GM19463 (cell line): ENCODE results near the gene ZNF157.
"Not testable (repeated sequence)": the region's sequence is repeated elsewhere in the genome, so short reads cannot be mapped to it uniquely, and the experiment has no call there.

Experiments
- ATAC-seq: cut with Tn5 transposase; IDR thresholded peaks from one replicate; pipeline ENCODE4 v1.9.1; 2021; ENCODE audit warnings: mild to moderate bottlenecking, moderate library complexity; ENCODE audit not compliant: unreplicated experiment

The ZNF157 gene

DNA sequence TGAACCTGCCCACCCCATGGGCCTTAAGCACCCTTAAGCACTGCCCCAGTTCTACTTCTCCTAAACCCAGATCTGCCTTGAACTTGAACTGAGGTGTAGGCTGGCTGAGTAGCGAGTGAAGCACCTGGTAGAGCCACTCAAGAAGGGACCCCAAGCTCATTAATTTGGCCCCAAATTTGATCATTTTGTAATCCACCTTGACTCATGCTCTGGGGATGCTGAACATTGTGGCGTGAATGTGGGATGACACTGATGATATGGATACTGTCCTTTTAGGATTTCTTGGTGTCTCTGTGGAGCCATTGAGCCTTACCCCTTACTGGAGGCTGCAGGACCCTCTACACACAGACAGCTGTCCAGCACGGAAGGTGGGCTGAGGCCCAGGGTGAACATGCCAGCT, at the start of gene ZNF157:
Gene ZNF157, plus strand, starts transcription at position 301 of the 400 bp plus-strand sequence. Its CDS starts 91 bp downstream, at position 392.
- no peak for ATAC-seq

DNA sequence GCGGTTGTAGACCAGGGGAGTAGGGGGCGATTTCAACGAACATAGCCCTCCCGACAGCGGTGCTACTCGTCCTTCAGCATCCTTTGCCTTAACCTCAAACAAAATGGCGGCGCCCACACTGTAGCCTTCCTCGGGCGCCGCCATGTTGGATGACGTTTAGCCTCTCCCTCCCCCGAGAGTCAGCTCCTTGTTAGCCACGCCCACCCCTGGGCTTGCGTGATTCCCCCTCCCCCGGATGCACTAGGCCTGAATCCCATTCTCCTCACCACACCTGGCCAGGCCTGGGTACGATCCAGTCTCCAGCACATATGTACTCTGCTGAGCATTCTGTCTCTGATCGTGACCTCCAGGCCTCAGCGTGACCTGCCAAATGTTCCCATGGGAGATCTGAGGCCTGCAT, 49.0 kb upstream of the ZNF157 start:
- no peak for ATAC-seq

DNA sequence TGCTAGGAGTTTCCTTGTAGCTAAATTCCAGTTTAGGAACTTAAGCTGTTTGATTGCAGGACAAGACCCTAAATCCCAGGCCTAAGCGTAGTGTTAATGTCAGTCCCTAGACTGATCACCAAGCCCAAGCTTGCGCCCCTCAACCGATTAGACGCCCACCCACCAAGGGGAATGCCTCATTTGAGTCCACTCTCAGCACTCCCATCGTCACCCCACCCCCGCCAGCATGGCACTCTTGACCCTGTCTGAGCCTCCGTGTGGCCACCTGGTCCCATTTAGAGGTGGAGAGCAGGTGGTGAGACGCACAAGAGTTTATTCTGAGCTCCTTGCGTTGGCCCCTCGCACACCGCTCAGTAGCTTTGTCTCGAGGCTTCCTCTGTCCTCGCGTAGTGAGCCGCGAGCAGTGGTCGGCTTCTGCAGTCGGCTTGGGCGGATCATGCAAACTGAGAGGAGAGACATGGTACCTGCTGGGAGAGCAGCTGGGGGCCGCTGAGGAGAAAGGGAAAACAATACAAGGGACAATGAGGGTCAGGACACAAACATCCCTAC, 48.5 kb upstream of the ZNF157 start:
- ATAC-seq, result no peak

DNA sequence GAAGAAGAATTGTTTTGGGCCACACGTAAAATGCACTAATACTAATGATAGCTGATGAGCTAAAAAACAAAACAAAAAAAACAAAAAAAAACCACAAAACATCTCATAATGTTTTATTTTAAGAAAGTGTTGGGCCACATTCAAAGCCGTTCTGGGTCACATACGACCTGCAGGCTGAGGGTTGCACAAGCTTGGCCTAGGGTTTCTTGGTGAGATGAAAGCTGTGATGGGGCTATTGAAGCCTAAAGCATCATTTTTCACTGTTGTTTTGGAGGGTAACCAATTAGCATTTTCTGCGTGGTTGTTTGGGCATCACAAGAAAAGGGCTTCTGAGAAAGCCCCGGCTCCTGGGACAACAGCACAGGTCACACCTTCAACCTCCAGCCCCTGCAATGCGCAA, 42.5 kb upstream of the ZNF157 start:
- ATAC-seq, result no peak

DNA sequence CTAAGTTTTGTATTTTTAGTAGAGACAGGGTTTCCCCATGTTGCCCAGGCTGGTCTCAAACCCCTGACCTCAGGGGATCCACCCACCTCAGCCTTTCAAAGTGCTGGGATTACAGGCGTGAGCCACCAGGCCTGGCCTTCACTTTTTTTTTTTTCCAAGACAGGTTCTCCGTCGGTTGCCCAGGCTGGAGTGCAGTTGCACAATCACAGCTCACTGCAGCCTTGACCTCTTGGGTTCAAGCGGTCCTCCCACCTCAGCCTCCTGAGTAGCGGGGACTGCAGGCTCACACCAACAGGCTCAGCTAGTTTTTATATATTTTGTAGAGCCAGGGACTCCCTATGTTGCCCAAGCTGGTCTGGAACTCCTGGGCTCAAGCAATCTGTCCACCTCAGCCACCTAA, 37.6 kb upstream of the ZNF157 start:
- not testable (repeated sequence) for ATAC-seq

DNA sequence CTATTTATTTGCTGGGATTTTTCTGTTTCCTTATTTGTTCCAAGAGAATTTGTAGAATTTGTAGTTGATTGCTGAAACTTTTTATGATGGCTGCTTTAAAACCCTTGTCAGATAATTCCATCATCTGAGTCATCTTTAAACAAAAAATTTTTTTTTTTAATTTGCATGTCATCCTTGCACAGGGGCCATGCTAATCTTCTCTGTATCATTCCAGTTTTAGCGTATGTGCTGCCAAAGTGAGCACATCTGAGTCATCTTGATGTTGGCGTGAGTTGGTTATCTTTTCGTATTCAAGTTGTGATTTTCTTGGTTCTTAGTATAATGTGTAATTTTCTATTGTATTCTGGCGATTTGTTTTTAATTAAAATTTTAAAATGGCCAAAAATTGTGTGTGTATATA, 18.7 kb upstream of the ZNF157 start:
- ATAC-seq, result no peak

DNA sequence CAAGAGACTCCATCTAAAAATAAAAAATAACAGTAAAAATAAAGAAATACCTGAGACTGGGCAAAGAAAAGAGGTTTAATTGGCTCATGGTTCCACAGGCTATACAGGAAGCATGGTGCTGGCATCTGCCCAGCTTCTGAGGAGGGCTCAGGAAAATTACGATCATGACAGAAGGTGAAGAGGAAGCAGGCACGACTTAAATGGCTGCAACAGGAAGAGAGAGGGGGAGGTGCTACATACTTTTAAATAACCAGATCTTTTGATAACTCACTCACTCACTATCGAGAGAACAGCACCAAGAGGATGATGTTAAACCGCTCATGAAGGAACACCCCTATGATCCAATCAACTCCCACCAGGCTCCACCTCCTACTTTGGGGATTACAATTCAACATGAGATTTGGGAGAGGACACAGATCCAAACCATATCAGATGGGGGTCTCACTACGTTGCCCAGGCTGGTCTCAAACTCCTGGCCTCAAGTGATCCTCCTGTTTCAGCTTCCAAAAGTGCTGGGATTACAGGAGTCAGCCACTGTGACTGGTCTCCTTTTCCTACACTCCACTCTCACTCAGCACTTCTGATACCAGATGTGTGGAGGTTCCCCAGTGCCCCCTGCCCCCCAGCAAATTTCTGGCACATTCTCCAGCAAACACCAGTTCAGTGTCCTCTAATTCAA, 11.9 kb upstream of the ZNF157 start:
- ATAC-seq, result no peak

DNA sequence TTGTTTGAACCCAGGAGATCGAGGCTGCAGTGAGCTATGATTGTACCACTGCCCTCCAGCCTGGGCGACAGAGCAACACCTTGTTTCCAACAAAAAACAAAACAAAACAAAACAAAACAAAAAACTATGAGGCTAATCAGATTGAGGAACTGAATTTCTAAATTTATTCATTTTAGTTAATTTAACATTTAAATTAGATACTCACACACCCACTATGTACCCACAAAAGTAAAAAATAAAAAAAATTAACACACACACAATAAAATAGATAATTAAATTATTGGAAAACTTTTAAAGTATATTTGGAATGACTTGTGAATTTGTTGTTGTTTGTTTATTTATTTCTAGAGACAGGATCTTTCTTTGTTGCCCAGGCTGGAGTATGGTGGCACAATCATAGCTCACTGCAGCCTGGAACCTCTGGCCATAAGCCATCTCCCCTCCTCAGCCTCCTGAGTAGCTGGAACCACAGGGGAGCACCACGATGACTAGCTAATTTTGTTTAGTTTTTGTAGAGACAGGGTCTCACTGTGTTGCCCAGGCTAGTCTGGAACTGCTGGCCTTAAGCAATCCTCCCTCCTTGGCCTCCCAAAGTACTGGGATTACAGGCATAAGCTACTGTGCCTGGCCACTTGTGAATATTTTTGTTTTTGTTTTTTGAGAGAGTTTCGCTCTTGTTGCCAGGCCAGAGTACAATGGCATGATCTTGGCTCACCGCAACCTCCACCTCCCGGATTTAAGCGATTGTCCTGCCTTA, 9.8 kb upstream of the ZNF157 start:
- no peak for ATAC-seq

DNA sequence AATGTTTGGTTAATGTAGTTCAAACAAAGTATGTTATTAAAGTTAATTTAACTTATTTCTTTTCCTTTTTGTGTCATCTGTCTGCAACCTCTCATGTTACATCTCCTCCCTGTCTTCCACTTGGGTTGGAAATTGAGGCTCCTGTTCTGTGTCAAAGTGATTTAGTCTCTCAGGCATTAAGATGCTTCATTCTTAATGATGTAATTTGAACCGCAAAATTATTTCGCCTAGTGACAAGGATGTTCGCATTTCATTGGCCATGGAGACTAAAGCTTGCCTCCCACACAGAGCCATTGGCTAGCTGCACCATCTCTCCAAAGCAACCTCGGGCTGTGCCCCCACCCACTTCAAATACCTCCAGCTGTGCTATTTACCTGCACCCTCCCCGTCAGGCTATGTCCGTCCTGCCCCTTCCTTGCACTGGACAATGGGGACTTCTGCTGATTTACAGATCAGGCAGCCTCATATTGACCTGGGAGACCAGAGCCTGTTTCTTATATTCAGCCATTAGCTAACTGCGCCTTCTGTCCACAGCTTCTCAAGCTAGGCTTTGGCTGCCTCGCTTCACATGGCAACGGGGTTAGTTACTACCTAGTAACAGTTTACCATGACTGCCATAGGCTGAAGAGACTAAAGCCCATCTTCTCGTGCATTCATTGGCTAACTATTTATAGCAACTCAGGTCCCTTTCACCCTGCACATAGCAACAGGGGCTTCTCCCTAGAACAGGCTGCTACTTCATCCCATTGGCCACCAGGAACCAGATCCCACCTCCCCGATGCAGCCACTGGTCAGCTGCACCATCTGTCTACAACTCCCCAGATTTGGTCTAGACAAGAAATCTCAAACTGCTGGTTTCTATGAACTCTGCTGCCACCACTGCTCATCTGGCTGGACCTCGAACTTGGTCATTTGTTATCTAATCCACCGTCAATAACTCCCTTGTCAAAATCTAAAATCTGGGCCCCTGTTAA, 8.6 kb upstream of the ZNF157 start:
- ATAC-seq, result peak; percentile 76

DNA sequence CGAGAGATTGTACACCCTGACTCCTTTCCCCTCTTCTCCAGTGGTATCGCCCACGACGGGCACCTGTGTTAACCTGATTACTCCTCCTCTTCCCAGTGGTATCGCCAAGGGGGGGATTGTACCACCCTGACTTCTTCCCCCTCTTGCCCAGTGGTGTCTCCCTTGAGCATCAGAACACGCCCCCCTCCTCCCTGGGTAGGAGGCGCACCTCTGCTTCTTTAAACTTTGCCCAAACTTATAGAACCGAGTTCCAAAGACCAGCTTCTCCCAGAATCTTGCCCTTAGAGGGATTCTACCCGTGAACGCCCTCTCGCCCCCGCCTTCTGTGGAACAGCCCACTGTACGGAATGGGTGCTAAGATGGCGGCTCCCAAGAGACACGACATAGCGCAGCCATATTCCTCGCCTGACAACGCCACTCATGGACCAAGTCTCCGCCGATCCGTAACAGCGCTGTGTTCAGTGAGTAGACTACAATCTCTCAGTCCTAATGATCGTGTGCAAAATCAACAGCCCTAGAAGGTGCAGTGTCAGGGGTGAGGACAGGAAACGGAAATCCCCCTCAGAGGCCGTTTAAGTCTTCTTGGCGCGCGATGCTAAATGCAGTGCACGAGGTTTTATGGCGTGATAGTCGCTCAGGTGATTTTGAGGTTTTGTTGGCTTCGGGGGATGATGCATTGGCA, 4.2 kb upstream of the ZNF157 start:
- ATAC-seq, result peak; percentile 46

DNA sequence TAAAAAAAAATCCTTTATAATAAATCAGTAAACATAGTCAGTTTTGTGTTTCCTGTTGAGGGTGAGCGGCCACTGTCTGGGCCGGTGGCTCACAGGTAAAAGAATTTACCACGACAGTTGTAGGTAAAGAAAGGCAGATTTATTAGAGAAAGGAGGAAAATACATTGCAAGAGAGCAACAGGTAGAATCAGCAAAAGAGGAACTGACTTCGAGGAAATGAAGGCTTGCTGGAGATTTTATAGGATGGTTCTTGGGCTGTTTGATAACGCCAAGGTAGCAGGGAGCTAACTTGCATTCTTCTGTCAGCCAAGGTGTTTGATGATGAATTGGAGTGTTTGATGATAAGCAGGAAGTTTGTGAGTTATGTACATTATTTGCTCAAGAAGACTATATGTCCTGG, 2.8 kb downstream of the ZNF157 start:
- no peak for ATAC-seq

DNA sequence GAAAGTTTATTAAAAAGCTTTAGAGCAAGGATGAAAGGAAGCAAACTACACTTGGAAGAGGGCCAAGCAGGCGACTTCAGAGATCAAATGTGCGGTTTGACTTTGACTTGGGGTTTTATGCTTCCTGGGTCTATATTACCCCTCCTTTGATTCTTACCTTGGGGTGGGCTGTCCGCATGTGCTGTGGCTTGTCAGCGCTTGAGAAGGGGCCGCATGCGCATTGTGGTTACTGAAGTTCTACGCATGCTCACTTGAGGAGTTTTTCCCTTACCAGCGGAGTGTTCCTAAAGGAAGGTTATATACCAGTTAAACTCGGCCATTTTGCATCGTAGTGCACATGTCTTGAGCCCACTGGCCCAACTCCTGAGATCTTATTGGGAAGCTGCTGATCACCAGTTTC, 9.9 kb downstream of the ZNF157 start:
- no peak for ATAC-seq

DNA sequence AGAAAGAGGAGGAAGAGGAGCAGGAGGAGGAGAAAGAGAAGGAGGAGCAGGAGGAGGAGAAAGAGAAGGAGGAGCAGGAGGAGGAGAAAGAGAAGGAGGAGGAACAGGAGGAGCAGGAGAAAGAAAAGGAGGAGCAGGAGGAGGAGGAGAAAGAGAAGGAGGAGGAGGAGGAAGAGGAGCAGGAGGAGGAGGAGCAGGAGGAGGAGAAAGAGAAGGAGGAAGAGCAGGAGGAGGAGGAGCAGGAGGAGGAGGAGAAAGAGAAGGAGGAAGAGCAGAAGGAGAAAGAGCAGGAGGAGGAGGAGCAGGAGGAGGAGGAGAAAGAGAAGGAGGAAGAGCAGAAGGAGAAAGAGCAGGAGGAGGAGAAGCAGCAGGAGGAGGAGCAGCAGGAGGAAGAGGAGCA, 10.5 kb downstream of the ZNF157 start:
- ATAC-seq, result not testable (repeated sequence)

DNA sequence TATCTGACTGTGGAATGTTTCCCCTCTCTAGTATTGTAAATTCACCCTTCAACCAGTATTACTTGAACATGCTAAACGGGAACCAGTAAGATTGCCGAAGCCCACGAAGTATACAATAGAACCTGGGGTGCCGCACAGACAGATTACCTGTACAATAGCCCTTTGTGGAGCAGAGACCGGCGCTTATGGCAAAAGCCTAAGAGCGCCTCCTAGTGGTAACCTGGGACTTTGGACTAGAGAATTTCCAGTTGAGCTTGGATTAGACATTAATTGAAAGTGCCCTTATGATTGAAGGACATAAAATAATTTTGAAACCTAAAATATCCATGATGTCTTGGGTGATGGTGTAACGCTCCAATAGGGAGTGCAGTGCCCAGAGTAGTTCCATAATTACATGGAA, 14.1 kb downstream of the ZNF157 start:
- no peak for ATAC-seq

DNA sequence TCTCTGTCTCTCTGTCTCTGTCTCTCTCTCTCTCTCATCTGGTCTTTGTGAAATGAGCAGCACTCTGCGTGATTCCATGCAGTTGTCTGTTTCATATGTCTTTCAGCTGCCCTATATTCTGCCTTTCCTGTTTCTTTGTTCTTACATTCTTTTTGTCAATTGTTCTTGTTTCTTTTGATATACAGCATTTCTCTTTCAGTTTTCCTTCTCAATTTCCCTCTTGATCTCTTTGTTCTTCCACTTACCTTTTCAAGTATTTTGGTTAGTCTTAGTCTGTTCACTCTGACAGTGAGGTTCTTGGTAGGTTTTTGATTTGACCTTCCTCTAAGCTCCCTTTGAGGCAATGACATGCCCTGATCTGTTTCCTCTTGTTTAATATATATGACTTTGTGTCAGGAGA, 20.4 kb downstream of the ZNF157 start:
- ATAC-seq, result no peak

DNA sequence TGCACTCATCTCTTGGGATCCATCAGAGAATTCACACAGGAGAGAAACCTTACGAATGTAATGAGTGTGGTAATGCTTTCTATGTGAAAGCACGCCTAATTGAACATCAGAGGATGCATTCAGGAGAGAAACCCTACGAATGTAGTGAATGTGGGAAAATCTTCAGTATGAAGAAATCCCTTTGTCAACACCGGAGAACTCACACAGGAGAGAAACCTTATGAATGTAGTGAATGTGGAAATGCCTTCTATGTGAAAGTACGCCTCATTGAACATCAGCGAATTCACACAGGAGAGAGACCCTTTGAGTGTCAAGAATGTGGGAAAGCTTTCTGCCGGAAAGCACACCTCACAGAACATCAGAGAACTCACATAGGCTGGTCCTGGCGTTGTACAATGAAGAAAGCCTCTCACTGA, 42.8 kb downstream of the ZNF157 start:
- ATAC-seq, result no peak

DNA sequence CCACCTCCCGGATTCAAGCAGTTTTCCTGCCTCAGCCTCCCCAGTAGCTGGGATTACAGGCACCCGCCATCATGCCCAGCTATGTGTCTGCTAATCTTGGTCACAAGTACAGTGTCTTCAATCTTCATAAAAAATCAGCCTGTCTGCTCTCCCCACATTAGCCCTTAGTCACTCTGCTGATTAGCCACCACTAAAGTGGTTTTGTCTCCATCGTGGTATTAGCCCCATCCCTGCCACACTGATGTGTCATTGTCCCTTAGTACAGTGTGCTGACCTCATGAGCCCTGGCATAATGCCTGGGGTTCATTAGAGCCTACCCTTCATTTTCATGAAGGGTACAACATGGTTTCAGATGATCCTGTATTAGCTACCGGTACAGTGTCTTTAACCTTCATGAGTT, 49.9 kb downstream of the ZNF157 start:
- ATAC-seq, result no peak

DNA sequence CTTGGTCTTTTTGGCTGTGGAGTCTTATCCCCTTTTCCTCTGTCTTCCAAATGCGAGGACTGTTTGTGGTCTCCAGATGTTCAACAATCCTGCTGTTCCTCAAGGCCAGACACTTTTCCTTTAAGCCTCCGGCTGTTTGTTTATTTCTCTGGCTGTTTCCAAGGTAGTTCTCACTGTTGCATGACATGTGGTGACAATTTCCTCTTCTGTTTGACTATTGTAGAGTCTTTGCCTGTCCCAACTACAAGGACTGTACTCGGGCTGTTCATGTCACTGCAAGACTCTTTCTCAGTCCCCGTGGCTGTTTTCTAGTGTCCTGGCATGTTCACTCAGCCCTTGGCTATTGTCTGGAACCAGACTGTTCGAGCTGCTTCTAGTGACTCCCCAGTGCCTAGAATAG, 50.6 kb downstream of the ZNF157 start:
- no peak for ATAC-seq

DNA sequence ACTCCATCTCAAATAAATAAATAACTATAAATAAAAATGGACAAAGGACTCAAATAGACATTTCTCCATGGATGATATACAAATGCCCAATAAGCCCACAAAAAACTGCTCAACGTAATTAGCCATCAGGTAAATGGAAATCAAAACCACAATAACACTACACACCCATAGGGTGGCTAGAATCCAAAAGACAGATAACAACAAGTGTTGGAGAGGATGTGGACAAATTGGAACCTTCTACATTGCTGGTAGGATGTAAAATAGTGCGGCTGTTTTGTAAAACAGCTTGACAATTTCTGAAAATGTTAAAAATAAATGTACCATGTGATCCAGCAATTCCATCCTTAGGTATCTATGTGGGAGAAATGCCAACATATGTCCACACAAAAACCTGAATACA, 52.1 kb downstream of the ZNF157 start:
- ATAC-seq, result no peak

DNA sequence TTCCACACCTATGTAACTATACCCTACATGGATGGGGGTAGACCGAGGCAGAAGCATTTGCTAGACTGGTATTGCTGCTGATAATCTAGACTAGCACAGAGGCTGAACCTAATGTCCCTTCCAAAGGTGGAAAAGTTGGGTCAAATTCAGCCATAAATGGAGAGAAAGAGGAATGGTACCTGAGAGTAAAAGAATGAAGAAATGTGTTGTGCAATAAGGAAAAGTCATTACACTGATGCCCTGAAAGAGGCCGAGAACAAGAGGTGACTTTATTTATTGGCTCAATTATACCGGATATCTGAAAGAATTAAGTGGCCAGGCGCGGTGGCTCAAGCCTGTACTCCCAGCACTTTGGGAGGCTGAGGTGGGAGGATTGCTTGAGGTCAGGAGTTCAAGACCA, 60.5 kb downstream of the ZNF157 start:
- no peak for ATAC-seq

DNA sequence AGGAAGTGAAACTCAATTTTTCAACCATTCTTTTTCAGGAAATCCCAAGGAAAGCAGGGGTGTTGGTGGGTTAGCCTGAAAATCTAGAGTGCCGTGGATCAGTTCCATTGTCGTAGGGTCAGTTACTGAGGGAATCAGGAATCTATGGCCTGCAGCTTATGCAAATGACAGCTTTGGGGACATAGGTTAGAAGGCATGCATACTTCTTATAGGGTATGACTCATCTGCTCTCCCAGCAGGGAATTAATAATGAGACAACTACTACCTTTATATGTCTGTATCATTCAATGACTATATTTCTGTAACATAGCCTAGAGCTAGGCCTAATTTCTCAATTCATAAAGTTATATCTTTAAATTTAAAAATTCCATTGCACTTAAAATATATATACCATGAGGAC, 76.1 kb downstream of the ZNF157 start:
- no peak for ATAC-seq
